ENCODE data around the gene PDE4B.

DNA sequence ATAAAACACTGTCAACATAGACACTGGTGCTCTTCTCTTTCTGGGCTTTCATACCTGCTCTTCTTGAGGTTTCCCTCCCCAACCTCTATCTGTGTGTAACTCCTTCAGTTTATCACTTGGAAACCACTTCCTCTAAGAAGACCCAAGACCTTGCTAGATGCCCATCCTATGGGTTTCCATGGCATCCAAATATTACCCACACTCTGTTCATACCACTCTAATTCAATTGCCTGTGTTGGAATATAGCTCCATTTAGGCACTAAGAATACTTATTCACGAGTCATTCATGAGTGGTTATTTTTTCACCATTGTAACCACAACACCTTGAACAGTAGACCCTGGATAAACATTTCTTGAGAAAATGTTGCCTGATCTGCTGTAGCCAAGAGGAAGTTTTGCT is 510.1 kb downstream of the PDE4B start:
- TF ChIP-seq, protein P1, sequence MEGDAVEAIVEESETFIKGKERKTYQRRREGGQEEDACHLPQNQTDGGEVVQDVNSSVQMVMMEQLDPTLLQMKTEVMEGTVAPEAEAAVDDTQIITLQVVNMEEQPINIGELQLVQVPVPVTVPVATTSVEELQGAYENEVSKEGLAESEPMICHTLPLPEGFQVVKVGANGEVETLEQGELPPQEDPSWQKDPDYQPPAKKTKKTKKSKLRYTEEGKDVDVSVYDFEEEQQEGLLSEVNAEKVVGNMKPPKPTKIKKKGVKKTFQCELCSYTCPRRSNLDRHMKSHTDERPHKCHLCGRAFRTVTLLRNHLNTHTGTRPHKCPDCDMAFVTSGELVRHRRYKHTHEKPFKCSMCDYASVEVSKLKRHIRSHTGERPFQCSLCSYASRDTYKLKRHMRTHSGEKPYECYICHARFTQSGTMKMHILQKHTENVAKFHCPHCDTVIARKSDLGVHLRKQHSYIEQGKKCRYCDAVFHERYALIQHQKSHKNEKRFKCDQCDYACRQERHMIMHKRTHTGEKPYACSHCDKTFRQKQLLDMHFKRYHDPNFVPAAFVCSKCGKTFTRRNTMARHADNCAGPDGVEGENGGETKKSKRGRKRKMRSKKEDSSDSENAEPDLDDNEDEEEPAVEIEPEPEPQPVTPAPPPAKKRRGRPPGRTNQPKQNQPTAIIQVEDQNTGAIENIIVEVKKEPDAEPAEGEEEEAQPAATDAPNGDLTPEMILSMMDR (IDR thresholded peaks at IDR 0.05) = no peak
- no peak for TF ChIP-seq POLR2A (IDR thresholded peaks at IDR 0.05)
